Activated gamma-delta T cell treated with Interleukin-2 at 50 U/mL for 16 hours (primary cell): ENCODE measurements around the gene PCDHGB6.
"Not testable (repeated sequence)": the region's sequence is repeated elsewhere in the genome, so short reads cannot be mapped to it uniquely, and the experiment has no call there.

Experiments used
- DNase-seq: peaks from one replicate; pipeline ENCODE4 v3.0.0-alpha.2; 2020

Gene PCDHGB6

DNA sequence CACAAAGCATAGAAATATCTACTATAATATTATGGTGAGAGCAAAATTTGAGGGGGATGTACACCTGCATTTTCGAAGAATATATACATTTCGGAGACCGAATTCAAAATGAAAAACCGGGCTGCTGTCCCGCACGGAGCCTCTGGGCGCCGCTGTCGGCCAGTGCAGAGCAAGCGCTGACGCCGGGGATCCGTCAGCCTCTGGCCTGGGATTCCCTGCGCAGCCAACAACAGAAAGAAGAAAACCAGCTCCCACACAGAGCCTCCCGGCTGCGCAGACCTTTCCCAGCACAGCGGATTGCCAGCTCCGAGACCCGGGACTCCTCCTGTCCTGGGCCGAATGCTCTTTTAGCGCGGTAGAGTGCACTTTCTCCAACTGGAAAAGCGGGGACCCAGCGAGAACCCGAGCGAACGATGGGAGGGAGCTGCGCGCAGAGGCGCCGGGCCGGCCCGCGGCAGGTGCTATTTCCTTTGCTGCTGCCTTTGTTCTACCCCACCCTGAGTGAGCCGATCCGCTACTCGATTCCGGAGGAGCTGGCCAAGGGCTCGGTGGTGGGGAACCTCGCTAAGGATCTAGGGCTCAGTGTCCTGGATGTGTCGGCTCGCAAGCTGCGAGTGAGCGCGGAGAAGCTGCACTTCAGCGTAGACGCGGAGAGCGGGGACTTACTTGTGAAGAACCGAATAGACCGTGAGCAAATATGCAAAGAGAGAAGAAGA is at the start of gene PCDHGB6:
PCDHGB6 (plus strand) TSS at position 232 of the 716 bp plus-strand sequence; CDS start at position 414, 182 bp downstream.
- not testable (repeated sequence) for DNase-seq

DNA sequence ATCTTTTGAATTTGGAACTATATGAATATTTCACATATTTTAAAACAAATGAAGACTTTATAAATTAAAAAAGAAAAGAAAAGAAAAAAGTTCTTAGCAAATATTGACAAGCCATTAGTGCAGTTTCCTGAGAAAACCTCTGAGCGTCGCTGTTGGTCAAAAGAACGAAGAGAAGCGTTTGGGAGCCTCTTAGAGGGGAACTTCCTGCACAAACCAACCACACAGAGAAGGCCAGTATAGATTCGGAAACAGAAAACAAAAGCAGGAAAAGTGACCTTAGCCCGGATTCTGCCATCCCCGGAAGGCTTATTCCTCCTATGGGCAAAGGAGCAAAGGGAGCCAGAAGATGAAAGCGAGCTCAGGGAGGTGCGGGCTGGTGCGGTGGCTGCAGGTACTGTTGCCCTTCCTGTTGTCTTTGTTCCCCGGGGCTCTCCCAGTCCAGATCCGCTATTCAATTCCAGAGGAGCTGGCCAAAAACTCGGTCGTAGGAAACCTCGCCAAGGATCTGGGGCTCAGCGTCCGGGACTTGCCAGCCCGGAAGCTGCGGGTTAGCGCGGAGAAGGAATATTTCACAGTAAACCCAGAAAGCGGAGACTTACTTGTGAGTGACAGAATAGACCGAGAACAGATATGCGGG is 47.9 kb upstream of the PCDHGB6 start, which contains the start of gene PCDHGB2:
PCDHGB2 (plus strand) TSS at position 205 of the 637 bp plus-strand sequence; CDS start at position 347, 142 bp downstream.
- no peak for DNase-seq

DNA sequence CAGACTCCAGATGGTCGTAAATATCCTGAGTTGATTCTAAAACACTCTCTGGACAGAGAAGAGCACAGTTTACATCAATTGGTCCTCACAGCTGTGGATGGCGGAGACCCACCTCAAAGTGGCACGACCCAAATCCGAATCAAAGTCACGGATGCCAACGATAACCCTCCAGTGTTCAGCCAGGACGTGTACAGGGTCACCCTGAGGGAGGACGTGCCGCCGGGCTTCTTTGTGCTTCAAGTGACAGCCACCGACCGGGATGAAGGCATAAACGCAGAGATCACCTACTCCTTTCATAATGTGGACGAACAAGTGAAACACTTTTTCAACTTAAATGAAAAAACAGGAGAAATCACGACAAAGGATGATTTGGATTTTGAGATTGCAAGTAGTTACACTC is 47.1 kb upstream of the PCDHGB6 start:
- DNase-seq = no peak

DNA sequence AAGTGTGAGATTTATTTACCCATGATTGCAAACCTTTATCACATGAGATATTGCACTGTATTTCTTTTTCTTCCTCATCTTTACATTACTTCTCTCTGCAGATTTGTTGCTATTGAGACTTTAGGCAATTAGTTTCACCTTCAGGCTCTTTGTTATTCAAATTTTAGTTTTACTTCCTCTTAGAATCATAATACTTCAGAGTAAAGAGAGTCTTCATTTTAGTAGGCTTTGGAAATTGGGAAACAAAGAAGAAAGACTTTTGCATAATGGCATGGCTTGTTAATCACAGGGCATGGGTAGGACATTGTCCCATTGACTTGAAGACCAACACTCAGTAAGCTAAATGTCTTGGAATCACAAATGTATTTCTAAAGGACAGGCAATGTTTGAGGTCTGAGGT is 45.1 kb upstream of the PCDHGB6 start:
- DNase-seq = no peak

DNA sequence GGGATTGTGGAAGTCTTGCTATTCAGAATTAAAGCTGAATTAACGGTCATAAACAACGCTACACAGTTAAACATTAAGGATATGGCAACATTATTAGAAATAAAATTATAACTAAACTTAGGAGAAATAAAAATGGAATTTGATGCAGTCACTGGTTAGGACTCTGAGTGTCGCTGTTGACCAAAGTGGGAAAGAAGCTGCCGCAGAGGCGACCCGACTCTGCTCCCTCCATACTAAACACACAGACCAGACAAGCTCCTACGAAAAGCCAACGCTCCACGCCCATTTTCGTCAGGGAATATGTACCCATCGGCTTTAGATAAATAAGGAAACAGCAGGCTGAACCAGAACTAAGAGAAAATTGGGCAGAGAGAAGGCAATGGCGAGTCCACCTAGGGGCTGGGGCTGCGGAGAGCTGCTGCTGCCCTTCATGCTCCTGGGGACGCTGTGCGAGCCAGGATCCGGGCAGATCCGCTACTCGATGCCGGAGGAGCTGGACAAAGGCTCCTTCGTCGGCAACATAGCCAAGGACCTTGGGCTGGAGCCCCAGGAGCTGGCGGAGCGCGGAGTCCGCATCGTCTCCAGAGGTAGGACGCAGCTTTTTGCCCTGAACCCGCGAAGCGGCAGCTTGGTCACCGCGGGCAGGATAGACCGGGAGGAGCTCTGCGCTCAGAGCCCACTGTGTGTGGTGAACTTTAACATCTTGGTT is 43.7 kb upstream of the PCDHGB6 start, which contains the start of gene PCDHGA5:
PCDHGA5 (plus strand) TSS at position 211 of the 709 bp plus-strand sequence; CDS start at position 380, 169 bp downstream.
- DNase-seq = no peak

DNA sequence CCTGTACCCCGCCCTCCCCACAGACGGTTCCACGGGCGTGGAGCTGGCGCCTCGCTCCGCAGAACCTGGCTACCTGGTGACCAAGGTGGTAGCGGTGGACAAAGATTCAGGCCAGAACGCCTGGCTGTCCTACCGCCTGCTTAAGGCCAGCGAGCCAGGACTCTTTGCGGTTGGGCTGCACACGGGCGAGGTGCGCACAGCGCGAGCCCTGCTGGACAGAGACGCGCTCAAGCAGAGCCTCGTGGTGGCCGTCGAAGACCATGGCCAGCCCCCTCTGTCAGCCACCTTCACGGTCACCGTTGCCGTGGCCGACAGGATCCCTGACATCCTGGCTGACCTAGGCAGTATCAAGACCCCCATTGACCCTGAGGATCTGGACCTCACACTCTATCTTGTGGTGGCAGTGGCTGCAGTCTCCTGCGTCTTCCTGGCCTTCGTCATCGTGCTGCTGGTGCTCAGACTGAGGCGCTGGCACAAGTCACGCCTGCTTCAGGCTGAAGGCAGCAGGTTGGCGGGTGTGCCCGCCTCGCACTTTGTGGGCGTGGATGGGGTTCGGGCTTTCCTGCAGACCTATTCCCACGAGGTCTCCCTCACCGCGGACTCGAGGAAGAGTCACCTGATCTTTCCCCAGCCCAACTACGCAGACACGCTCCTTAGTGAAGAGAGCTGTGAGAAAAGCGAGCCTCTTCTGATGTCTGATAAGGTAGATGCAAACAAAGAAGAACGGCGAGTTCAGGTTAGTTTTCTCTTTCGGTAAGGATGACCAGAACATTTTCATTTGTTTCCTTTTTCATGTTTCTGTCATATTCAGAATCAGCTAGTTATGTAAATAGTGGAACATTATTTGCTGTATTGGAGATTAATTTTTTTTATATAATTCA is 41.6 kb upstream of the PCDHGB6 start:
- no peak for DNase-seq

DNA sequence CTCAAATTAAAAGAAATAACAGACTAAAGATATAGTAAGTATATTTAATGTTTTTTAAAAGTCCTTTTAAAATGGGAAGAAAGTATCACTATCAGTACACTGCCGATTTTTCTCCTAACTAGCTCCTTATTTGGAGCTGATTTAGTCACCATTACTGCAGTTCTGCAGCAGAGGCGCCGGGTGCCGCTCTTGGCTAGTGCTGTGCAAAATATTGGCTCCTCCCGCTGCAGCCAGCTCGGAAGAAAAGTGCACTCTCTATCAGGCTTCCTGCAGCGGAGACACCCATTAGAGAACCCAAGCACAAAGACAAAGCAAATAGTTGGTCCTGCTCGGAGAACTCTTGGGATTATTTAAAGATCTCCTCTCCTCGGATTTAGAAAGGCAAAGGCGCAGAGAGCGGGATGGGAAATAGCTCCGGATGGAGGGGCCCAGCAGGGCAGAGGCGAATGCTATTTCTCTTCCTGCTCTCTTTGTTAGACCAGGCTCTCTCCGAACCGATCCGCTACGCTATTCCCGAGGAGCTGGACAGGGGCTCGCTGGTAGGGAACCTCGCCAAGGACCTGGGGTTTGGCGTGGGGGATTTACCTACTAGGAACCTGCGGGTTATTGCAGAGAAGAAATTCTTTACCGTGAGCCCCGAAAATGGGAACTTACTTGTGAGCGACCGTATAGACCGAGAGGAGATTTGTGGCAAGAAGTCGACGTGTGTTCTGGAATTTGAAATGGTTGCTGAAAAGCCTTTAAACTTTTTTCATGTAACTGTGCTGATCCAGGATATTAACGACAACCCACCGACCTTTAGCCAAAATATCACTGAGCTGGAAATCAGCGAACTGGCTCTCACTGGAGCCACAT is 37.6 kb upstream of the PCDHGB6 start, which contains the start of gene PCDHGB3:
PCDHGB3 (plus strand) TSS at position 249 of the 855 bp plus-strand sequence; CDS start at position 402, 153 bp downstream.
- DNase-seq = no peak

DNA sequence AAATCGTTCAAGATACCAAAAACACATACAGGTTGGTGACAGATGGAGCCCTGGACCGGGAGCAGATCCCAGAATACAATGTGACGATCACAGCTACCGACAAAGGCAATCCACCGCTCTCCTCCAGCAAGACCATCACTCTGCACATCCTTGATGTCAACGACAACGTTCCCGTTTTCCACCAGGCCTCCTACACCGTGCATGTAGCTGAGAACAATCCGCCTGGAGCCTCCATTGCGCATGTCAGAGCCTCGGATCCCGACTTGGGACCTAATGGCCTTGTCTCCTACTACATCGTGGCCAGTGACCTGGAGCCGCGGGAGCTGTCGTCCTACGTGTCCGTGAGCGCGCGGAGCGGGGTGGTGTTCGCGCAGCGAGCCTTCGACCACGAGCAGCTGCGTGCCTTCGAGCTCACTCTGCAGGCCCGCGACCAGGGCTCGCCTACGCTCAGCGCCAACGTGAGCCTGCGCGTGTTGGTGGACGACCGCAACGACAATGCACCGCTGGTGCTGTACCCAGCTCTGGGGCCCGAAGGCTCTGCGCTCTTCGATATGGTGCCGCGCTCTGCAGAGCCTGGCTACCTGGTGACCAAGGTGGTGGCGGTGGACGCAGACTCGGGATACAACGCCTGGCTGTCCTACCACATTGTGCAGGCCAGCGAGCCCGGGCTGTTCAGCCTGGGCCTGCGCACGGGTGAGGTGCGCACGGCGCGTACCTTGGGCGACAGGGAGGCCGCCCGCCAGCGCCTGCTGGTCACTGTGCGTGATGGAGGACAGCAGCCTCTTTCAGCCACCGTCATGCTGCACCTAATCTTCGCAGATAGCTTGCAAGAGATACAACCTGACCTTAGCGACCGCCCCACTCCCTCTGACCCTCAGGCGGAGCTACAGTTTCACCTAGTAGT is 36.0 kb upstream of the PCDHGB6 start:
- no peak for DNase-seq

DNA sequence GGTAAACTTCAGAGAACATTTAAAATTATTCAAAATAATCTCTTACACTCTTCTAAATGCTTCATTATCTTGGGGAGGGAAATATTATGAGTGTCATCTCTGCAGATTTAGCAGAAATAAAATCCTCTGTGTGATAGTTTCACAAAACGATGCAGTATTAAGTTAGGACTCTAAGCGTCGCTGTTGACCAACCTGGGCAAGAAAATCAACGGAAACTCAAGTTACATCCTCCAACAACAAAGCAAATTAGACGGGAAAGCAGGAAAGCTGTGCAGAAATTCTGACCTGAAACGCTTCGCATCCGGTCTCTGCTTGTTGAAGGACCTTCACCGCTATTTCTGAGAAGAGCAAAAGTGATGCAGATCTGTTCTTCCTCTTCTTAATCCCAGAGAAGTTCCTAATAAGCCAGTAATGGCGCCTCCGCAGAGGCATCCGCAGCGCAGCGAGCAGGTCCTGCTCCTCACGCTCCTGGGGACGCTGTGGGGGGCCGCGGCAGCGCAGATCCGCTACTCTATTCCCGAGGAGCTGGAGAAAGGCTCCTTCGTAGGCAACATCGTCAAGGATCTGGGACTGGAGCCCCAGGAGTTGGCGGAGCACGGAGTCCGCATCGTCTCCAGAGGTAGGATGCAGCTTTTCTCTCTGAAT is 34.0 kb upstream of the PCDHGB6 start, which contains the start of gene PCDHGA6:
PCDHGA6 (plus strand) TSS at position 219 of the 645 bp plus-strand sequence; CDS start at position 412, 193 bp downstream.
- DNase-seq = no peak

DNA sequence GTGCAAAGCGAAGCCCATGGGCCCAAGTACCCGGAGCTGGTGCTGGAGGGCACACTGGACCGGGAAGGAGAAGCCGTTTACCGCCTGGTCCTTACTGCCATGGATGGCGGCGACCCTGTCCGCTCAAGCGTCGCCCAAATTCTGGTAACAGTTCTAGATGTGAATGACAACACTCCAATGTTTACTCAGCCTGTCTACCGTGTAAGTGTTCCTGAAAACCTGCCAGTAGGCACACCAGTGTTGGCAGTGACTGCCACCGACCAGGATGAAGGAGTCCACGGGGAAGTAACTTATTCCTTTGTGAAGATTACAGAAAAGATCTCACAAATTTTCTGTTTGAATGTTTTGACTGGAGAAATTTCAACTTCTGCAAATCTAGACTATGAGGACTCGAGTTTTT is 33.2 kb upstream of the PCDHGB6 start:
- DNase-seq = no peak

DNA sequence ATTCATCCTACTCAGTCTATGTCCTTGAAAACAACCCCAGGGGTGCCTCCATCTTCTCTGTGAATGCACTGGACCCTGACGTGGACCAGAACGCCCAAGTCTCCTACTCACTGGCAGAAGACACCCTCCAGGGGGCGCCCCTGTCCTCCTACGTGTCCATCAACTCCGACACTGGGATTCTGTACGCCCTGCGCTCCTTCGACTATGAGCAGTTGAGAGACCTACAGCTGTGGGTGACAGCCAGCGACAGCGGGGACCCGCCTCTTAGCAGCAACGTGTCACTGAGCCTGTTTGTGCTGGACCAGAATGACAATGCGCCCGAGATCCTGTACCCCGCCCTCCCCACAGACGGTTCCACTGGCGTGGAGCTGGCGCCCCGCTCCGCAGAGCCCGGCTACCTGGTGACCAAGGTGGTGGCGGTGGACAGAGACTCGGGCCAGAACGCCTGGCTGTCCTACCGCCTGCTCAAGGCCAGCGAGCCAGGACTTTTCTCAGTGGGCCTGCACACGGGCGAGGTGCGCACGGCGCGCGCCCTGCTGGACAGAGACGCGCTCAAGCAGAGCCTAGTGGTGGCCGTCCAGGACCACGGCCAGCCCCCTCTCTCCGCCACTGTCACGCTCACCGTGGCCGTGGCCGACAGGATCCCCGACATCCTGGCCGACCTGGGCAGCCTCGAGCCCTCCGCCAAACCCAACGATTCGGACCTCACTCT is 32.2 kb upstream of the PCDHGB6 start:
- not testable (repeated sequence) for DNase-seq

DNA sequence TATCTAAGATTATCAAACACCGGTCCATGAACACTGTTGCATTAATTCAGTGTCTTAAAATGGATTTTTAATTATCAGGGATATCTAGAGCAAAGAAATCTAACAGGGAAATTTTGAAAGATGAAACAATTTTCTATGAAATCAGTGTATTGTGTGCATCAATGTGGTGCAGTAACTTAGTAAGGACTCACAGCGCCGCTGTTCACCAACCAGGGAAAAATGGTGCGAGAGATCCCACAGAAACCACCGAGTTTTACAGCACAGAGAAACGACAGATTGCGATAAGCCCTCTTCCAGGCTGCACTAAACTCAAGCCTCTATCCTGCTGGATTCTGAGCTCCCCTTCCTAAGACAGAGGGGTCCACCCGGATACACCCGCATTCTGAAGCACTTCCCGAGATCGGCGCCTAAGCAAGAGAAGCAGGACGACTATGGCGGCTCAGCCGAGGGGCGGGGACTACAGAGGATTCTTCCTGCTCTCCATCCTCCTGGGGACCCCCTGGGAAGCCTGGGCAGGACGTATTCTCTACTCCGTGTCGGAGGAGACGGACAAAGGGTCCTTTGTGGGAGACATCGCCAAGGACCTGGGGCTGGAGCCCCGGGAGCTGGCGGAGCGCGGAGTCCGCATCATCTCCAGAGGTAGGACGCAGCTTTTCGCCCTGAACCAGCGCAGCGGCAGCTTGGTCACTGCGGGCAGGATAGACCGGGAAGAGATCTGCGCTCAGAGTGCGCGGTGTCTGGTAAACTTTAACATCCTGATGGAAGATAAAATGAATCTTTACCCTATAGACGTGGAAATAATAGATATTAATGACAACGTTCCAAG is 25.1 kb upstream of the PCDHGB6 start, which contains the start of gene PCDHGA7:
PCDHGA7 (plus strand) TSS at position 274 of the 826 bp plus-strand sequence; CDS start at position 432, 158 bp downstream.
- no peak for DNase-seq

DNA sequence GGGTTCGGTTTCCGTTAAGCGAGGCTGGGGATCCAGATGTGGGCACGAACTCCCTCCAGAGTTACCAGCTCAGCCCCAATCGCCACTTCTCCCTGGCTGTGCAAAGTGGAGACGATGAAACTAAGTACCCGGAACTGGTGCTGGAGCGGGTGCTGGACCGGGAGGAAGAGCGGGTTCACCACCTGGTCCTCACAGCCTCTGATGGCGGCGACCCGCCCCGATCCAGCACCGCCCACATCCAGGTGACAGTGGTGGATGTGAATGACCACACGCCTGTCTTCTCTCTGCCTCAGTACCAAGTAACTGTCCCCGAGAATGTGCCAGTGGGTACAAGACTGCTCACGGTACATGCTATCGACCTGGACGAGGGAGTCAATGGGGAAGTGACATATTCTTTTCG is 24.5 kb upstream of the PCDHGB6 start:
- no peak for DNase-seq

DNA sequence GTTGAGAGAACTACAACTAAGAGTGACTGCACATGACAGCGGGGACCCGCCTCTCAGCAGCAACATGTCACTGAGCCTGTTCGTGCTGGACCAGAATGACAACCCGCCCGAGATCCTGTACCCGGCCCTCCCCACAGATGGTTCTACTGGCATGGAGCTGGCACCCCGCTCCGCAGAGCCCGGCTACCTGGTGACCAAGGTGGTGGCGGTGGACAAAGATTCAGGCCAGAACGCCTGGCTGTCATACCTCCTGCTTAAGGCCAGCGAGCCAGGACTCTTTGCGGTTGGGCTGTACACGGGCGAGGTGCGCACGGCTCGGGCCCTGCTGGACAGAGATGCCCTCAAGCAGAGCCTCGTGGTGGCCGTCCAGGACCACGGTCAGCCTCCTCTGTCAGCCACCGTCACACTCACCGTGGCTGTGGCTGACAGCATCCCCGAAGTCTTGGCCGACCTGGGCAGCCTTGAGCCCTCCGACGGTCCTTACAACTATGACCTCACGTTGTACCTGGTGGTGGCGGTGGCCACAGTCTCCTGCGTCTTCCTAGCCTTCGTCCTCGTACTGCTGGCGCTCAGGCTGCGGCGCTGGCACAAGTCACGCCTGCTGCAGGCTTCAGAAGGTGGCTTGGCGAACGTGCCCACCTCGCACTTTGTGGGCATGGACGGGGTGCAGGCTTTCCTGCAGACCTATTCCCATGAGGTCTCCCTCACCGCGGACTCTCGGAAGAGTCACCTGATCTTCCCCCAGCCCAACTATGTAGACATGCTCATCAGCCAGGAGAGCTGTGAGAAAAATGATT is 23.2 kb upstream of the PCDHGB6 start:
- no peak for DNase-seq

DNA sequence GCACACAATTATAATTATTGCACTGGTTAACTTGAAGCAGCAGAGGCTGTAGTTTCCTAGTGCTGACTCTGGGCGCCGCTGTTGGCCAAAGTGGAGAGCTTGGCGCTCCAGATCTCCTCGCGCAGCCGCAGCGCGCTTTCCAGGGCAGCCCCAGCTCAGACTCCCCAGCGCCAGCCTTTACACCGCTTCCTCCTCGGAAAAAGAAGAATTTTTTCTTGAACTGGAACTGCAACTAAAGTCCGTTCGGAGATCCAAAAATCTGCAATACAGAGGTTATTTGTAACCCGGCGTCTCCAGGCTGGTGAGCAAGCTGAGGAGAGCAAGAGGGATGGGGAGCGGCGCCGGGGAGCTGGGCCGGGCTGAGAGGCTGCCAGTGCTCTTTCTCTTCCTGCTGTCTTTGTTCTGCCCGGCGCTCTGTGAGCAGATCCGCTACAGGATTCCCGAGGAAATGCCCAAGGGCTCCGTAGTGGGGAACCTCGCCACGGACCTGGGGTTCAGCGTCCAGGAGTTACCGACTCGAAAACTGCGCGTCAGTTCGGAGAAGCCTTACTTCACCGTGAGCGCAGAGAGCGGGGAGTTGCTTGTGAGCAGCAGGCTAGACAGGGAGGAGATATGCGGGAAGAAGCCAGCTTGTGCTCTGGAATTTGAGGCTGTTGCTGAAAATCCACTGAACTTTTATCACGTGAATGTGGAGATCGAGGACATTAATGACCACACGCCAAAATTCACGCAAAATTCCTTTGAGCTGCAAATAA is 20.1 kb upstream of the PCDHGB6 start, which contains the start of gene PCDHGB4:
PCDHGB4 (plus strand) TSS at position 142 of the 755 bp plus-strand sequence; CDS start at position 329, 187 bp downstream.
- DNase-seq = not testable (repeated sequence)

DNA sequence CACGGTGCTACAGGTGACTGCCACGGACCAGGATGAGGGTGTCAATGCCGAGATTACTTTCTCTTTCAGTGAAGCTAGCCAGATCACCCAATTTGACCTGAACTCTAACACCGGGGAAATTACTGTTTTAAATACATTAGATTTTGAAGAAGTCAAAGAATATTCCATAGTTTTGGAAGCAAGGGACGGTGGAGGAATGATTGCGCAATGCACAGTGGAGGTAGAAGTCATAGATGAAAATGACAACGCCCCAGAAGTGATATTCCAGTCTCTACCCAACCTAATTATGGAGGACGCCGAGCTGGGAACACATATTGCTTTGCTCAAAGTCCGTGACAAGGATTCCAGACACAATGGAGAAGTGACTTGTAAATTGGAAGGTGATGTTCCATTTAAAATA is 19.2 kb upstream of the PCDHGB6 start:
- DNase-seq = no peak
